GM08714 (cell line): ENCODE data around the gene PI4KB.

ENCODE experiments used
- H3K4me3 ChIP-seq: fragments of 200-500 bp; sonication (Bioruptor generic); 2 replicates; pipeline ENCODE4 v1.5.1; 2014; ENCODE audit warnings: mild to moderate bottlenecking, low read length, inconsistent platforms
- ZNF274 ChIP-seq: IDR thresholded peaks from 2 replicates; pipeline ENCODE4 v1.6.1; 2012; ENCODE audit warnings: mild to moderate bottlenecking, low read depth, low read length

The PI4KB gene

DNA sequence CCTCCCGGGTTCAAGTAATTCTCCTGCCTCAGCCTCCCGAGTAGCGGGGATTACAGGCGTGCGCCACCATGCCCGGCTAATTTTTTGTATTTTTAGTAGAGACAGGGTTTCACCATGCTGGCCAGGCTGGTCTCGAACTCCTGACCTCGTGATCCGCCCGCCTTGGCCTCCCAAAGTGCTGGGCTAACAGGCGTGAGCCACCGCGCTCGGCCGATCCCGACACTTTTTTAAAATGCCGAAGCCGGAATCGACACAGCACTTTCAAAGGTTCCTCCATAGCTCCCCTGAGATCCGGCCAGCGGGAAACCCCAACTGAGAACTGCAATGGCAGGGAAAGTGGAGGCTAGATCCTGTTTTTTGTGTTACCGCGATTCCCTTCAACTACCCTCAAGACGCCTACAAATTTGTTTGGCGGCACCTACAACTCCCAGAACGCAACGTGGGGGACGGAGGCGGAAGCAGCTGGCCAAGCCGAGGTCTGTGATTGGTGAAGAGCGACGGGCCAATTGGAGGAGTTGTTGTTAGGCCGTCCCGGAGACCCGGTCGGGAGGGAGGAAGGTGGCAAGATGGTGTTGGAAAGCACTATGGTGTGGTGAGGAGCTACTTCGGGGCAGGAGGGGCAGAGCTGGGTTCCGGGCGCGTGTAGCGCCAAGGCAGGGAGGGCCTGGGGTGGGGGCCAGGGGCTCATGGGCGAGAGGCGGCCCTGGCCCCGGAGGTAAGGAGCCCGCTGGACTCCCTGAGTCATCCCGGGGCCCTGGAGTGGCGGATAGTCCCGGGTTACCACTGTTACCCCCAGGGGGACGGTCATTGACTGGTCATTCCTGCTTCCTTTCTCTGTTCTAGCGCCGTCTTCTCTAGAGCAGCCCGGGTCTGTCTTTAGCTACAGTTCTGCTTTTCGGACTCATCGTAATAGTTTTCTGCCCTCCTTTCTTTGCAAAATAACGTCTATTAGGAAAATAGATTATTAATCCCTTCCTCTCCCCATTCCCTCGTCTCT is 72.7 kb downstream of the PI4KB start, which contains the start of gene PSMD4:
Gene PSMD4 (plus strand): TSS at position 518 of the 997 bp plus-strand sequence. CDS start 49 bp downstream, at position 567.
- TF ChIP-seq ZNF274 = no peak
- peak within 1 kb of the TSS; percentile 94 for H3K4me3 ChIP-seq

DNA sequence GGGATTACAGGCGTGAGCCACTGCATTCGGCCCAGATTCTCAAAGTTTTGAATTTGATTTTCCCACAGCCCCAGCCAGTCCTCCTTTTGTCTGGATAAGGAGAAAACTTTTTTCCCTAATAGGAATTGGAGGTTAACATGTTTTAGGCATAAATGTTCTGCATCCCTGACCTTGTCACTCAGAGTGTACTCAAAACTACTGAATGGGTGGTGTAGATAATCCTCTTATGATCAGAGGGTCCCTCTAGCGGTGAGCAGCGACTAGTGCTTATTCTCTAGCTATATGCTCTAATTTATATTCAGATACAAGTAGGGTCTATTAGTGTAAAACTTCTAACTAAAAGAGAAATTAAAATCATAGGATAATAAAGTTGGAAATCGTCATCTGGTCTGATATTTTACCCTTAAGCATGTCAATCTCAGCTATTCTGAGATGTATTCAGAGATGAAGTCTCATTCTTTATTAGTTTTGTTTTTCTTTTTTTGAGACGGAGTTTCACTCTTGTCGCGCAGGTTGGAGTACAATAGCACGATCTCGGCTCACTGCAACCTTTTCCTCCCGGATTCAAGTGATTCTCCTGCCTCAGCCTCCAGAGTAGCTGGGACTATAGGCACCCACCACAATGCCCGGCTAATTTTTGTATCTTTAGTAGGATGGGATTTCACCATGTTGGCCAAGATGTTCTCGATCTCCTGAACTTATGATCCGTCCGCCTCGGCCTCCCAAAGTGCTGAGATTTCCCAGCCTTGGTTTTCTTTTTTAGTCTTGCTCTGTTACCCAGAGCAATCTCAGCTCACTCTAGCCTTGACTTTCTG is 75.4 kb downstream of the PI4KB start:
- TF ChIP-seq ZNF274 = no peak
- H3K4me3 ChIP-seq = no peak overlapping the region

DNA sequence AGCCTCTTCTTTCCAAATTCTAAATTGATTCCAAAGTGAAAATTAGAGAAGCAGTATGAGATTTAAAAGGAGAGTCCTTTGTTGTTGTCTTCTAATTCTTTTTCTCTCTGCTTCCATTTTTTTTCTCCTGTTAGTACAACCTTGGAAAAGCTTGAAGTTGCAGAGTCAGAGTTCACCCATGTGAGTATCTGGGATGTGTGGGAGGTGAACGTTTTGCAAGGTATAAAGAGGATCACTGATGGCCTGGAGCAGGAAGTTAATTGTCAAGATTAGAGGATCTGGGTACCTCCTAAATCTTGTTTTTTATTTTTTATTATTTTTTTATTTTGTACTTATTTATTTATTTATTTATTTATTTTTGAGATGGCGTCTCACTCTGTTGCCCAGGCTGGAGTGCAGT is 80.4 kb downstream of the PI4KB start:
- H3K4me3 ChIP-seq = no peak overlapping the region
- no peak for TF ChIP-seq ZNF274

DNA sequence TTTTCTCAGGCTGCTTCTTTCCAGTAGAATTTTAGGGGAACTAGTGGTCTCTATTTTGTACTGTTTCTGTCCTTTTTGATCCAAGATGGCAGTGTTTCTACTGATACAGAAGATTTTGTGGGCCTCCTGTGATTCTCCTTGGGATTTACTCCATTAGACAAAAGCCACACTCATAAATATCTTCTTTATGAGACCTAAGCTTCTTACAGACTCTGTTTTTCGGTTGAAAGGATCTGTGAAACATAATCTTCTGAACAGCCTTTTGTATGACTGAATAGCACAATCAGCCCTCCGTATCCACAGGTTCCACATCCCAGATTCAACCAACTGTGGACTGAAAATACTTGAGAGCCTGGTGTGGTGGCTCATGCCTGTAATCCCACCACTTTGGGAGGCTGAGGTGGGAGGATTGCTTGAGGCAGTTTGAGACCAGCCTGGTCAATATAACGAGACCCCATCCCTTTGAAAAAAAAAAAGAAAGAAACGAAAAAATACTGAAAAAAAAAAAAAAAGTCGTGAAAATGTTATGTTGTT is 83.5 kb downstream of the PI4KB start:
- no peak overlapping the region for H3K4me3 ChIP-seq
- TF ChIP-seq ZNF274 = no peak

DNA sequence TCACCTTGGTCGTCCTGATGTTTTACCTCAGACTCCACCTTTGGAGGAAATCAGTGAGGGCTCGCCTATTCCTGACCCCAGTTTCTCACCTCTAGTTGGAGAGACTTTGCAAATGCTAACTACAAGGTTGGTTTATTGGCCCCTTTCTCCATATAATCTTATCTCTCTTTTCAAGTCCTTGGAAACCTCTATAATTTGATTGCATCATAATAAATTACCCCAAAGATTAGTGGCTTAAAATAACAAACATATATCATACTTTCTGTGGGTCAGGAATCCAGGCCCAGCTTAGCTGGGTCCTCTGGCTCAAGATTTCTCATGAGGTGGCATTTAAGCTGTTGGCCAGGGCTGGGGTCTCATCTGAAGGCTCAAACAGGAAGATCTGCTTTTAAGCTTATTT is 84.8 kb downstream of the PI4KB start:
- H3K4me3 ChIP-seq = no peak overlapping the region
- no peak for TF ChIP-seq ZNF274
